ENCODE results near the gene PLEKHB2. TPM values are rescaled to one million over a fixed set of nuclear protein-coding genes. Genes with fewer than 3 reads are reported as not detected.

The PLEKHB2 gene
- total and polyA plus RNA-seq, 2 of the 8 experiments (the other 6 are each of a cell fraction or from before 2014, with no cell fraction given), result 42.4 to 54.8 TPM

DNA sequence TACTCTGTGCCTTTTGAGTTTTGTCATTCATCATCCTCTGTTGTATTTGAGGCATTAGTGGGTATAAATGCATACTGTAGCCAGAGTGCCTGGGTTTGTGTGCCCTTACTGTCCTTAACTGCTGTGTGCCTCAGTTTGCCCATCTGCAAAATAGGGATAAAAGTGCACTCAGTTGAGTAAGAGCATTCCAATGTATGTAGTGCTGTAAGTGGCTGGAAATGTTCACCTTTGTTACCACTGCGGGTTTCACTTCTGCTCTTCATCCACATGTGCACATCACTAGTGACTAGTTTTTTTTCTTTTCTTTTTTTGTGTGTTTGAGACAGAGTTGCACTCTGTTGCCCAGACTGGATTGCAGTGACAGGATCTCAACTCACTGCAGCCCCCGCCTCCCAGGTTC lies 39.9 kb downstream of the PLEKHB2 start (continued):
- TF ChIP-seq, protein P1, sequence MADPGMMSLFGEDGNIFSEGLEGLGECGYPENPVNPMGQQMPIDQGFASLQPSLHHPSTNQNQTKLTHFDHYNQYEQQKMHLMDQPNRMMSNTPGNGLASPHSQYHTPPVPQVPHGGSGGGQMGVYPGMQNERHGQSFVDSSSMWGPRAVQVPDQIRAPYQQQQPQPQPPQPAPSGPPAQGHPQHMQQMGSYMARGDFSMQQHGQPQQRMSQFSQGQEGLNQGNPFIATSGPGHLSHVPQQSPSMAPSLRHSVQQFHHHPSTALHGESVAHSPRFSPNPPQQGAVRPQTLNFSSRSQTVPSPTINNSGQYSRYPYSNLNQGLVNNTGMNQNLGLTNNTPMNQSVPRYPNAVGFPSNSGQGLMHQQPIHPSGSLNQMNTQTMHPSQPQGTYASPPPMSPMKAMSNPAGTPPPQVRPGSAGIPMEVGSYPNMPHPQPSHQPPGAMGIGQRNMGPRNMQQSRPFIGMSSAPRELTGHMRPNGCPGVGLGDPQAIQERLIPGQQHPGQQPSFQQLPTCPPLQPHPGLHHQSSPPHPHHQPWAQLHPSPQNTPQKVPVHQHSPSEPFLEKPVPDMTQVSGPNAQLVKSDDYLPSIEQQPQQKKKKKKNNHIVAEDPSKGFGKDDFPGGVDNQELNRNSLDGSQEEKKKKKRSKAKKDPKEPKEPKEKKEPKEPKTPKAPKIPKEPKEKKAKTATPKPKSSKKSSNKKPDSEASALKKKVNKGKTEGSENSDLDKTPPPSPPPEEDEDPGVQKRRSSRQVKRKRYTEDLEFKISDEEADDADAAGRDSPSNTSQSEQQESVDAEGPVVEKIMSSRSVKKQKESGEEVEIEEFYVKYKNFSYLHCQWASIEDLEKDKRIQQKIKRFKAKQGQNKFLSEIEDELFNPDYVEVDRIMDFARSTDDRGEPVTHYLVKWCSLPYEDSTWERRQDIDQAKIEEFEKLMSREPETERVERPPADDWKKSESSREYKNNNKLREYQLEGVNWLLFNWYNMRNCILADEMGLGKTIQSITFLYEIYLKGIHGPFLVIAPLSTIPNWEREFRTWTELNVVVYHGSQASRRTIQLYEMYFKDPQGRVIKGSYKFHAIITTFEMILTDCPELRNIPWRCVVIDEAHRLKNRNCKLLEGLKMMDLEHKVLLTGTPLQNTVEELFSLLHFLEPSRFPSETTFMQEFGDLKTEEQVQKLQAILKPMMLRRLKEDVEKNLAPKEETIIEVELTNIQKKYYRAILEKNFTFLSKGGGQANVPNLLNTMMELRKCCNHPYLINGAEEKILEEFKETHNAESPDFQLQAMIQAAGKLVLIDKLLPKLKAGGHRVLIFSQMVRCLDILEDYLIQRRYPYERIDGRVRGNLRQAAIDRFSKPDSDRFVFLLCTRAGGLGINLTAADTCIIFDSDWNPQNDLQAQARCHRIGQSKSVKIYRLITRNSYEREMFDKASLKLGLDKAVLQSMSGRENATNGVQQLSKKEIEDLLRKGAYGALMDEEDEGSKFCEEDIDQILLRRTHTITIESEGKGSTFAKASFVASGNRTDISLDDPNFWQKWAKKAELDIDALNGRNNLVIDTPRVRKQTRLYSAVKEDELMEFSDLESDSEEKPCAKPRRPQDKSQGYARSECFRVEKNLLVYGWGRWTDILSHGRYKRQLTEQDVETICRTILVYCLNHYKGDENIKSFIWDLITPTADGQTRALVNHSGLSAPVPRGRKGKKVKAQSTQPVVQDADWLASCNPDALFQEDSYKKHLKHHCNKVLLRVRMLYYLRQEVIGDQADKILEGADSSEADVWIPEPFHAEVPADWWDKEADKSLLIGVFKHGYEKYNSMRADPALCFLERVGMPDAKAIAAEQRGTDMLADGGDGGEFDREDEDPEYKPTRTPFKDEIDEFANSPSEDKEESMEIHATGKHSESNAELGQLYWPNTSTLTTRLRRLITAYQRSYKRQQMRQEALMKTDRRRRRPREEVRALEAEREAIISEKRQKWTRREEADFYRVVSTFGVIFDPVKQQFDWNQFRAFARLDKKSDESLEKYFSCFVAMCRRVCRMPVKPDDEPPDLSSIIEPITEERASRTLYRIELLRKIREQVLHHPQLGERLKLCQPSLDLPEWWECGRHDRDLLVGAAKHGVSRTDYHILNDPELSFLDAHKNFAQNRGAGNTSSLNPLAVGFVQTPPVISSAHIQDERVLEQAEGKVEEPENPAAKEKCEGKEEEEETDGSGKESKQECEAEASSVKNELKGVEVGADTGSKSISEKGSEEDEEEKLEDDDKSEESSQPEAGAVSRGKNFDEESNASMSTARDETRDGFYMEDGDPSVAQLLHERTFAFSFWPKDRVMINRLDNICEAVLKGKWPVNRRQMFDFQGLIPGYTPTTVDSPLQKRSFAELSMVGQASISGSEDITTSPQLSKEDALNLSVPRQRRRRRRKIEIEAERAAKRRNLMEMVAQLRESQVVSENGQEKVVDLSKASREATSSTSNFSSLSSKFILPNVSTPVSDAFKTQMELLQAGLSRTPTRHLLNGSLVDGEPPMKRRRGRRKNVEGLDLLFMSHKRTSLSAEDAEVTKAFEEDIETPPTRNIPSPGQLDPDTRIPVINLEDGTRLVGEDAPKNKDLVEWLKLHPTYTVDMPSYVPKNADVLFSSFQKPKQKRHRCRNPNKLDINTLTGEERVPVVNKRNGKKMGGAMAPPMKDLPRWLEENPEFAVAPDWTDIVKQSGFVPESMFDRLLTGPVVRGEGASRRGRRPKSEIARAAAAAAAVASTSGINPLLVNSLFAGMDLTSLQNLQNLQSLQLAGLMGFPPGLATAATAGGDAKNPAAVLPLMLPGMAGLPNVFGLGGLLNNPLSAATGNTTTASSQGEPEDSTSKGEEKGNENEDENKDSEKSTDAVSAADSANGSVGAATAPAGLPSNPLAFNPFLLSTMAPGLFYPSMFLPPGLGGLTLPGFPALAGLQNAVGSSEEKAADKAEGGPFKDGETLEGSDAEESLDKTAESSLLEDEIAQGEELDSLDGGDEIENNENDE (IDR thresholded peaks at IDR 0.05; ENCODE audit: insufficient replicate concordance, low read length), result no peak
- TF ChIP-seq TAF7 (optimal IDR thresholded peaks at IDR 0.05; ENCODE audit: borderline replicate concordance, low read depth, low read length) (no peak), SP2 (IDR thresholded peaks at IDR 0.05; ENCODE audit: low read length) (no peak), BACH1 (IDR thresholded peaks at IDR 0.05; ENCODE audit: low read length) (no peak), GABPA (IDR thresholded peaks at IDR 0.05; ENCODE audit: borderline replicate concordance, insufficient read depth, low read length) (no peak), NANOG (IDR thresholded peaks at IDR 0.05; ENCODE audit: insufficient read depth, low read depth, low read length, poor library complexity, severe bottlenecking) (no peak), SP1 (IDR thresholded peaks at IDR 0.05; ENCODE audit: low read depth, low read length) (no peak), TBP (IDR thresholded peaks at IDR 0.05; ENCODE audit: low read depth, low read length) (no peak), SP4 (IDR thresholded peaks at IDR 0.05; ENCODE audit: low read length) (no peak), EZH2 (IDR thresholded peaks at IDR 0.05; ENCODE audit: low read depth, low read length, severe bottlenecking) (no peak), CEBPB (IDR thresholded peaks at IDR 0.05; ENCODE audit: low read depth, low read length) (no peak)
- TF ChIP-seq, protein P2, sequence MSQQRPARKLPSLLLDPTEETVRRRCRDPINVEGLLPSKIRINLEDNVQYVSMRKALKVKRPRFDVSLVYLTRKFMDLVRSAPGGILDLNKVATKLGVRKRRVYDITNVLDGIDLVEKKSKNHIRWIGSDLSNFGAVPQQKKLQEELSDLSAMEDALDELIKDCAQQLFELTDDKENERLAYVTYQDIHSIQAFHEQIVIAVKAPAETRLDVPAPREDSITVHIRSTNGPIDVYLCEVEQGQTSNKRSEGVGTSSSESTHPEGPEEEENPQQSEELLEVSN (IDR thresholded peaks at IDR 0.05), result no peak
